SK-N-DZ (cell line): ENCODE measurements around the gene MAX.

ENCODE experiments used
- DNase-seq: peaks from one replicate; pipeline ENCODE4 v3.0.0-alpha.2; 2015; ENCODE audit warnings: low spot score

Gene MAX

DNA sequence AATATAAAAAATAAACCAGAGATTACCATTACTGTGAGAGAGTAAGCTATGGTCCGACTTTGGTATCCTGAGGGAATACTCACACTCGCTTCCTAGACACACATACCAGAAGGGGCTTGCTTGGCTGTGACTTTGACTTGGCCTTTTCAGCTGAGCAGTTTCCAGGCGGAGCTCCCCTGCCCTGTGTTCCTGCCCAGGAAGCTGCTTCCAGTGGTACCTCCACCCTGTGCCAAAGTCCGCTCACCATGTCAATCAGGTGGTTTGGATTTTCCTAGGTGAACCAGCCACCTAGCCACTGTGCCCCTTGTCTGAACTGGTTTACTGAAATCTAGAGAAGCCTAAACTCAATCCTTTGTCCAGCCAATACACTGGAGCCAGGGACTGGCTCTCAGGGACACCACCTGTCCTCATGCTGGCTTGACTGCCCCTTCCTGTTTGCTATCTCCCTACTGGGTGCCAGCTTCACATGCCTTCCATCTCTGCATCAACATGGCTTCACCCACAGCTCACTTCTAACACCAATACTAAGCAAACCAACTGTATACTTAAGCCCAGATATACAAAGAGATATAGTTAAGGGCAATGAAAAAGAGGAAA is 28.6 kb downstream of the MAX start:
- no peak for DNase-seq

- DNase-seq, result no peak
These were observed 29.4 kb downstream of the MAX start for GRCh38 chr14:65072937-65073336.

- no peak for DNase-seq
These were observed 30.1 kb downstream of the MAX start for GRCh38 chr14:65072256-65072655.

- no peak for DNase-seq
These were observed 30.8 kb downstream of the MAX start for GRCh38 chr14:65071544-65071943.

GRCh38 chr14:65070471-65070976 is 31.8 kb downstream of the MAX start:
- DNase-seq, result no peak

DNA sequence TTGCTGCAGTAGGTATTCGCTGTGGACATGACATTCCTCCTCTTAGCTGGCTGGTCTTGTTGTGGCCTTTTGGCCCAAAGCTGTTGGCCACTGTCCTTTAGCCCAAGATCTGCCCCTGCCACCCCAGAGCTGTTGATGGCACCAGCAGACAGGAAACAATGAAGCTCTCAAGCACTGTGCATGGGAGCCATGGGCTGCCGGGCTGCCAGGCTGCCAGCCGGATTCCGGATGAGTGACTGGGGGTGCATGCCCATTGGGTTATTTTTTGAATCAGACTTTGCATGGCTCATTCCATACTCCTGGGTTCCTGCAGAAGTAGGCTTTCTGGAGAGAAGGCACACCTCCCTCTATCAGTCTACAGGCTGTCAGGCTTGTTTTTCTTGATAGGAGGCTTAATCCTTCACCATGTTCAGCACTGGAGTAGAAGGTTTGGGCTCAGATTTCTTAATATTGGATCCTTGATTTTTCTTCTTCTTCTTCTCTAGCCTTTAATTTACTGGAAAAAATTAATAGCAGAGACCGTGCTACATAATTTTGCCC is 32.4 kb downstream of the MAX start:
- DNase-seq, result no peak

GRCh38 chr14:65065719-65066118 is 36.6 kb downstream of the MAX start:
- no peak for DNase-seq

DNA sequence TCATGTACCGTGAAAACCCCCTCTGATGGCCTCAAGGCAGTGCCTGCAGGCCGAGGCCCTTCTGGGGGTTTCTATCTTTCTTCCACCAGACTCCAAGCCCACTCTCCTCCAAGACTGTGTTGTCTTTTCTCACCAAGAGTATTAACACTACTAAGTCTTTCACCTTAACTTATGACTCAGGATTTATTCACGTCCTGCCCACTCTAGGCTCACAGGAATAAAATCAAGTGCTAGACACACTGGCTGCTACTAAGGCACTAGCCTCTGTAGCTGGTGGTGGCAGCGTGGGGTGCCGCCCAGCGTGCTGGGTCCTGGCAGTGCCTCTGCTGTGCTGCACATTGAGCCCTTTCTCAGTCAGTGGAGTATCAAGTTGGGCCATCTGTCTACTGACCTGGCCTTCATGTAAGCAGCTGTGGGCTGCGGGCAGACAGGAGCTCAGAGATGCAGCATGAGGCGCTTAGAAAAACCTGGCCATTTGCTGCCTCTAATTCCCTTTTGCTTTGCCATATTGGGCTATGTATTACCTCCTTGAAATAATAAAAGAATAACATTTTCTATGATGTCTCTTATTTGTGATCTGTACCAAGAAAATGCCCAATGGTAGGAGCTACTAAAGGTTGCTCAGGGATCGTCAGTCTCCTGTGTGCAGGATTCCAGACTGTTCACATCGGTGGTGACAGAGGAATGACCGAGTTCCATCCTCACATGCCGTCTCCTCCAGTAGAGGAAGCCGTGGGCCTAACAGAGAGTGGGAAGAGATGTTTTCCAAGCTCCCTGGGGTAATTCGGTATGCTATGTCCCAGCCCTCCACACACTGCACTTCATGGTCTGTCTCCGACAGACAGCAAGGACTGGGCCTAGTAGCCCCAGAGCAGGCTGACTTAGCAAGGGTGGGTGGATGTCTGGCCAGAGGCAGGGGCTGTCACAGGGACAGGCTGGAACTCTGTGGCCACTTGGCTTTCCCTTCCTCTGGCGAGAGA is 39.9 kb downstream of the MAX start:
- DNase-seq, result no peak

GRCh38 chr14:65057695-65058094 is 44.6 kb downstream of the MAX start:
- no peak for DNase-seq

DNA sequence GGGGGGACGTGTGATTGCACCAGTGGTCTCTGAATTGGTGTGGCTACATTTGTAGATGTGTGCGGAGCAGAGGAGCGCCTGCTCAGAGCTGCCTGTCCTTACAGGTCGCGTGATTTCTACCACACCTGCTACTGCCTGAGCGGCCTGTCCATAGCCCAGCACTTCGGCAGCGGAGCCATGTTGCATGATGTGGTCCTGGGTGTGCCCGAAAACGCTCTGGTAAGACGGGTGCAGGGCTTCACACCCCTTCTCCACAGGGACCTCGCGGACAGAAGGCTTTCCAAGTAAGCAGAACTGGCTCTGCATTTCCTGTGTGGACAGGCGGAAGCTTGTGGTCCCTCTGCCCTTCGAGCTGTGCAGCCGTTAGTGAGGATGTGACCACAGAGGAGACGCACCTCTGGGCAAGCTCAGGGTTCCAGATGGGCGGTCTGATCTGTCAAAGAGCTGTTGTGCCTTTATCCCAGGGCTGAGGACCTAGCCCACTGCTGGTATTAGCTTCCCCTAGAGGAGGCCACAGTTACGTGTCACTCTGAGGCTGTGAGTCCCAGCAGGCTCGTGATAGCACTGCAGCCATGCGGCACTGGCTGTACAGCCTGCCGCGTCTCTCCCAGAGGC is 47.7 kb downstream of the MAX start:
- DNase-seq, result no peak

DNA sequence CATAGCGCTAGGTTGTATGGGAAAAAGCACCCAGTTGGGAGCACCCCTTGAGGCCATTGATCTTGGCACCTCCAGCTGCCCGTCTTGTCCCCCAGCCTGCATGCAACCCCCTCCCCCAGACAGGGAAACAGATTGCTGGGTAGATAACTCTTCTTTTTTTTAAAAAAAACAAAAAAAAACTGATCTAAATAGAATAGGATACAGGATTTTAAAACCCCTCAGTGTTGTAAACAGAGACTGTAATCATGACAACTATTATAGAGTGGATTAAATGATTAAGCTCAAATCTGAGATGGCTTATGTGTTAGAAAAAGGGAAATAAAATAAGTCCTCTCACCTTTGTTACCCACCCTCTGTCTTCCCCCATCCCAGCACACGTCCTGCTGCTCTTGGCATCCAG is 48.9 kb downstream of the MAX start:
- no peak for DNase-seq

- no peak for DNase-seq
These were observed 49.5 kb downstream of the MAX start for GRCh38 chr14:65052832-65053231.

DNA sequence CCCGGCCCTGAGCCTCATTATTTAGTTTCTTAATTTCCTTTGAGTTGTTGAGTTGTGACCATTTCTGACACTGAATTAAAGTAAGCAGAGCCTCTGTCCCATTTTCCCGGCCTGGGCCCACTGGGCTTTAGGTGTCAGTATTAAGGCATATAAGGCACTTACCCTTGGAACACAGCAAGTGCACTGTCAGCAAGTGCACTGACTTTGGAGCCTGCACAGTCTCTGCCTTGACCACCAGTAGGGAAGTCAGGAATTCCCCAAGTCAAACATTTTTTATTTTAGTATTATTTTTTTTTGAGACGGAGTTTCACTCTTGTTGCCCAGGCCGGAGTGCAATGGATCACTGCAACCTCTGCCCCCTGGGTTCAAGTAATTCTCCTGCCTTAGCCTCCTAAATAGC is 56.6 kb downstream of the MAX start:
- DNase-seq, result no peak

GRCh38 chr14:65045006-65045405 is 57.3 kb downstream of the MAX start:
- DNase-seq, result no peak

DNA sequence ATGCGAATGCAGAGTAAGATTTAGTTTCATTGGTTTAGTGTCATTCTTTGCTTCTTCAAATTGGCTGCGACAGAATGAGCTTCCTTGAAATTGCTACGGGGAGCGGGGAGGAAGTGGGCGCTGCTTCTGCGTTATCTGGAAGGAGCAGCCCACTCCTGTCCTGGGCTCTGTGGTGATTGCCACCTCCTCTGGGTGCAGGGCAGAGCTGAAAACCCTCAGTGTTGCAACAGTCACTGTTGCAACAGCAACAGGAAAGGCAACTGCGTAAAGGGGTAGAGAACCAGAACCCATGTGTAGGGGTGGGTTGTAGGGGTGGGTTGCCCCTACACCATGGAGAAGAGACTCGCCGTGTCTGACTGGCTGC is 57.7 kb downstream of the MAX start:
- no peak for DNase-seq

GRCh38 chr14:65043893-65044595 is 58.3 kb downstream of the MAX start:
- no peak for DNase-seq

- DNase-seq, result no peak
These were observed 59.5 kb downstream of the MAX start for GRCh38 chr14:65042731-65043372.

DNA sequence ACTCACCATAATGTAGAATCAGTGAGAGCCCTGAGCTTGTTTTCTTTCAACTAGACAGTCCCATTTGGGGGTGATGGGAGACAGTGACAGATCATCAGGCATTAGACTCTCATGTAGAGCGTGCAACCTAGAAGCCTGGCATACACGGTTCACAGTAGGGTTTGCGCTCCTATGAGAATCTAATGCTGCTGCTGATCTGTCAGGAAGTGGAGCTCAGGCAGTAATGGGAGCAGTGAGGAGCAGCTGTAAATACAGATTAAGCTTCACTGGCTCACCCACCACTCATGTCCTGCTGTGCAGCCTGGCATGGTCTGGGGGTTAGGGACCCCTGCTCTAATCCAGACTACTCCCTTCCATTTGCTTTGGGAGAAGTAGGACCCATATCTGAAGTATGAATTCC is 60.0 kb downstream of the MAX start:
- no peak for DNase-seq

DNA sequence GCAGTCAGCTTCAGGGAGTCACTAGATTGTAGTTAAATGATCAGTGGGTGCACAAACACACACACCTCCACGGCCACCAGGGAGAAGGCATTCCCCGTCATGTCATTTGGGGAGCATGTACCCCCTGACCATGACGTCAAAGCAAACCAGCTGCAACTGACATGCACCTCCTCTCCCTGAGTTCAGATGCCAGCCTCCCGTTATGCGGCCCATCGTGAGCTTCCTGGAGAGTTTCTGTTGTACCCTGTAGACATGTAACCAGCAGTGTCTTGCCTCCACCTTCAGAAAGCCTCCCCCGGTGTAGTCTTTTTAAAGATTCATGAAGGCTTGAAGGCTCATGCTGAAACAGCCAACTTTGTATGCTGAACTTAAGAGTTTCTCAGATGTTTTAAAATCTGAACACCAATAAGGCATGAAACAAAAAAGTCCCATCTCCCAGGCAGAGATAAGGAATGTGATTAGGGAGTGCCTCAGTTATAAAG is 60.8 kb downstream of the MAX start:
- no peak for DNase-seq

DNA sequence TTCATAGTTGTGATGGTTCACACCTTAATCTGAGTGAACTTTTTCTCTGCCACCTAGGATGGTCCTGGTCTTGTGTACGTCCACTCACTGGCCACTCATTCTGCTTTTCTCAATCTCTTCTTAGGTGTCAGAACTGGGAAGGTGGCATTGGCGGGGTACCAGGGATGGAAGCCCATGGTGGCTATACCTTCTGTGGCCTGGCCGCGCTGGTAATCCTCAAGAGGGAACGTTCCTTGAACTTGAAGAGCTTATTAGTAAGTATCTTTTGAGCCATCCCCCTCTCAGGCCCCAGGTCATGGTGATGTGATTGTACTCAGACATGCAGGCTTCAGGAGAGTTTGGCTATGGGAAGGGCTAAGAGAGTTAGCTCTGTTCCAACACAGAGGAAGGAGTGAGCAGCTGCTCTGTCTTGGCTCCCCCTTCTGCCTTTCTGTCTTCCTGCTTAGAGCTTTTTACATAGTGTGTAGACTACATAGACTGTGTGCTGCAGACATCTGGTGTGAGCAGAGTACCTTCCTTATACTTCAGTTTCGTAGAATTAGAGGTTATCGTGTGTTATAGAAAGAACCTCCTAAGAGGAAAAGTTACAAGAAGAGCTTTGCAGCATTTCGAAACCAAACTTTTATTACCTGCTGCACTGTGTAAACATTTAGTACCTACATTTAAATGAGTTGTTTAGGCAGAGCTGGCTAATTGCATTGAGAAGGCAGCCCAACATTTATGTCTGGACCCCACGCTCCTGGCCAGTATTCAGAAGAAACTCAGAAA is 61.5 kb downstream of the MAX start:
- no peak for DNase-seq
